ENCODE results near the gene SLC25A19. TPM values are rescaled to one million over a fixed set of nuclear protein-coding genes. Genes with fewer than 3 reads are reported as not detected.

Gene SLC25A19
- total and polyA plus RNA-seq, 2 of the 8 experiments (the other 6 are each of a cell fraction or from before 2014, with no cell fraction given): 28.6 to 32.6 TPM

DNA sequence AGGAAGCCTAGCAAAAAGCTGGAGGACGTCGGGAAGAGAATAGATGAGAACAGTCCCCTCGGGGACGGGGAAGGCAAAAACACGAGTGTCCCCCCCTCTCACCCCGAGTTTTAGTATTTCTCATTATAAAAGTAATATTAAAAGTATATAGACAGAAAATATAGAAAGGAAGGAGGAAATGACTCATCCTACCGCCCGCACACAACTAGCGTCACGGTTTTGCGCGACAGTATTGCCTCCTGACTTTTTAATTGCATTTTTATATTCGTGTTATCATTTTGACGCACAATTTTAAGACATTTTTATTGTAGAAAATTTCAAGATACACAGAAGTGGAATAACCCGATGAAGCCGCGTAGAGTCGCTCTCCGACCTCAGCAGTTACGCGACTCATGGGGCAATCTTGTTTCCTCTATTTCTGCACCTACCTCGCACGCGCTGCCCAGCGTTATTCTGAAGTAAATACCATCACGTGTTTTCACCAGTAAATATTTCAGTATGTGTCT lies 652 bp upstream of the SLC25A19 start (continued):
- TF ChIP-seq, protein P1, sequence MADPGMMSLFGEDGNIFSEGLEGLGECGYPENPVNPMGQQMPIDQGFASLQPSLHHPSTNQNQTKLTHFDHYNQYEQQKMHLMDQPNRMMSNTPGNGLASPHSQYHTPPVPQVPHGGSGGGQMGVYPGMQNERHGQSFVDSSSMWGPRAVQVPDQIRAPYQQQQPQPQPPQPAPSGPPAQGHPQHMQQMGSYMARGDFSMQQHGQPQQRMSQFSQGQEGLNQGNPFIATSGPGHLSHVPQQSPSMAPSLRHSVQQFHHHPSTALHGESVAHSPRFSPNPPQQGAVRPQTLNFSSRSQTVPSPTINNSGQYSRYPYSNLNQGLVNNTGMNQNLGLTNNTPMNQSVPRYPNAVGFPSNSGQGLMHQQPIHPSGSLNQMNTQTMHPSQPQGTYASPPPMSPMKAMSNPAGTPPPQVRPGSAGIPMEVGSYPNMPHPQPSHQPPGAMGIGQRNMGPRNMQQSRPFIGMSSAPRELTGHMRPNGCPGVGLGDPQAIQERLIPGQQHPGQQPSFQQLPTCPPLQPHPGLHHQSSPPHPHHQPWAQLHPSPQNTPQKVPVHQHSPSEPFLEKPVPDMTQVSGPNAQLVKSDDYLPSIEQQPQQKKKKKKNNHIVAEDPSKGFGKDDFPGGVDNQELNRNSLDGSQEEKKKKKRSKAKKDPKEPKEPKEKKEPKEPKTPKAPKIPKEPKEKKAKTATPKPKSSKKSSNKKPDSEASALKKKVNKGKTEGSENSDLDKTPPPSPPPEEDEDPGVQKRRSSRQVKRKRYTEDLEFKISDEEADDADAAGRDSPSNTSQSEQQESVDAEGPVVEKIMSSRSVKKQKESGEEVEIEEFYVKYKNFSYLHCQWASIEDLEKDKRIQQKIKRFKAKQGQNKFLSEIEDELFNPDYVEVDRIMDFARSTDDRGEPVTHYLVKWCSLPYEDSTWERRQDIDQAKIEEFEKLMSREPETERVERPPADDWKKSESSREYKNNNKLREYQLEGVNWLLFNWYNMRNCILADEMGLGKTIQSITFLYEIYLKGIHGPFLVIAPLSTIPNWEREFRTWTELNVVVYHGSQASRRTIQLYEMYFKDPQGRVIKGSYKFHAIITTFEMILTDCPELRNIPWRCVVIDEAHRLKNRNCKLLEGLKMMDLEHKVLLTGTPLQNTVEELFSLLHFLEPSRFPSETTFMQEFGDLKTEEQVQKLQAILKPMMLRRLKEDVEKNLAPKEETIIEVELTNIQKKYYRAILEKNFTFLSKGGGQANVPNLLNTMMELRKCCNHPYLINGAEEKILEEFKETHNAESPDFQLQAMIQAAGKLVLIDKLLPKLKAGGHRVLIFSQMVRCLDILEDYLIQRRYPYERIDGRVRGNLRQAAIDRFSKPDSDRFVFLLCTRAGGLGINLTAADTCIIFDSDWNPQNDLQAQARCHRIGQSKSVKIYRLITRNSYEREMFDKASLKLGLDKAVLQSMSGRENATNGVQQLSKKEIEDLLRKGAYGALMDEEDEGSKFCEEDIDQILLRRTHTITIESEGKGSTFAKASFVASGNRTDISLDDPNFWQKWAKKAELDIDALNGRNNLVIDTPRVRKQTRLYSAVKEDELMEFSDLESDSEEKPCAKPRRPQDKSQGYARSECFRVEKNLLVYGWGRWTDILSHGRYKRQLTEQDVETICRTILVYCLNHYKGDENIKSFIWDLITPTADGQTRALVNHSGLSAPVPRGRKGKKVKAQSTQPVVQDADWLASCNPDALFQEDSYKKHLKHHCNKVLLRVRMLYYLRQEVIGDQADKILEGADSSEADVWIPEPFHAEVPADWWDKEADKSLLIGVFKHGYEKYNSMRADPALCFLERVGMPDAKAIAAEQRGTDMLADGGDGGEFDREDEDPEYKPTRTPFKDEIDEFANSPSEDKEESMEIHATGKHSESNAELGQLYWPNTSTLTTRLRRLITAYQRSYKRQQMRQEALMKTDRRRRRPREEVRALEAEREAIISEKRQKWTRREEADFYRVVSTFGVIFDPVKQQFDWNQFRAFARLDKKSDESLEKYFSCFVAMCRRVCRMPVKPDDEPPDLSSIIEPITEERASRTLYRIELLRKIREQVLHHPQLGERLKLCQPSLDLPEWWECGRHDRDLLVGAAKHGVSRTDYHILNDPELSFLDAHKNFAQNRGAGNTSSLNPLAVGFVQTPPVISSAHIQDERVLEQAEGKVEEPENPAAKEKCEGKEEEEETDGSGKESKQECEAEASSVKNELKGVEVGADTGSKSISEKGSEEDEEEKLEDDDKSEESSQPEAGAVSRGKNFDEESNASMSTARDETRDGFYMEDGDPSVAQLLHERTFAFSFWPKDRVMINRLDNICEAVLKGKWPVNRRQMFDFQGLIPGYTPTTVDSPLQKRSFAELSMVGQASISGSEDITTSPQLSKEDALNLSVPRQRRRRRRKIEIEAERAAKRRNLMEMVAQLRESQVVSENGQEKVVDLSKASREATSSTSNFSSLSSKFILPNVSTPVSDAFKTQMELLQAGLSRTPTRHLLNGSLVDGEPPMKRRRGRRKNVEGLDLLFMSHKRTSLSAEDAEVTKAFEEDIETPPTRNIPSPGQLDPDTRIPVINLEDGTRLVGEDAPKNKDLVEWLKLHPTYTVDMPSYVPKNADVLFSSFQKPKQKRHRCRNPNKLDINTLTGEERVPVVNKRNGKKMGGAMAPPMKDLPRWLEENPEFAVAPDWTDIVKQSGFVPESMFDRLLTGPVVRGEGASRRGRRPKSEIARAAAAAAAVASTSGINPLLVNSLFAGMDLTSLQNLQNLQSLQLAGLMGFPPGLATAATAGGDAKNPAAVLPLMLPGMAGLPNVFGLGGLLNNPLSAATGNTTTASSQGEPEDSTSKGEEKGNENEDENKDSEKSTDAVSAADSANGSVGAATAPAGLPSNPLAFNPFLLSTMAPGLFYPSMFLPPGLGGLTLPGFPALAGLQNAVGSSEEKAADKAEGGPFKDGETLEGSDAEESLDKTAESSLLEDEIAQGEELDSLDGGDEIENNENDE (IDR thresholded peaks at IDR 0.05; ENCODE audit: insufficient replicate concordance, low read length): no peak
- 0 out of 2 replicates have a peak, but pooled peaks have one; percentile 12 for TF ChIP-seq ATF3 (IDR thresholded peaks at IDR 0.05; ENCODE audit: insufficient read depth, low read depth, low read length)
- no peak for TF ChIP-seq GABPA (IDR thresholded peaks at IDR 0.05; ENCODE audit: borderline replicate concordance, insufficient read depth, low read length)
- TF ChIP-seq, protein P2, sequence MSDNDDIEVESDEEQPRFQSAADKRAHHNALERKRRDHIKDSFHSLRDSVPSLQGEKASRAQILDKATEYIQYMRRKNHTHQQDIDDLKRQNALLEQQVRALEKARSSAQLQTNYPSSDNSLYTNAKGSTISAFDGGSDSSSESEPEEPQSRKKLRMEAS (IDR thresholded peaks at IDR 0.05): 0 out of 2 replicates have a peak, but pooled peaks have one; percentile 15
- no peak for TF ChIP-seq SIN3A (conservative IDR thresholded peaks at IDR 0.05 in 1 of 2, IDR thresholded peaks at IDR 0.05 in 1 of 2; ENCODE audit: low read depth in 1 of 2, low read length in 2 of 2)
- peak; percentile 42 to 50 for TF ChIP-seq RAD21 (IDR thresholded peaks at IDR 0.05 in 1 of 2, conservative IDR thresholded peaks at IDR 0.05 in 1 of 2; ENCODE audit: low read depth in 2 of 2, low read length in 2 of 2)
